Measurements from ENCODE around the gene ADAMTSL3. TPM values are rescaled to one million over a fixed set of nuclear protein-coding genes. Genes with fewer than 3 reads are reported as not detected.

Gene ADAMTSL3
- total RNA-seq, 4 donors from 2014 or later: 2.4 to 8.8 (median 5.7) TPM

GRCh38 chr15:83992324-83993031 is 338.6 kb downstream of the ADAMTSL3 start:
- DNase-seq (ENCODE audit: low spot score in 2 of 2): no peak
- 64 to 75% methylated on average over 3 of the region's 3 CpGs for WGBS, 2 donors
- intact Hi-C loops (cut with DNase I; ENCODE audit: low total_unique reads): no loop called here
- TF ChIP-seq, protein P1, sequence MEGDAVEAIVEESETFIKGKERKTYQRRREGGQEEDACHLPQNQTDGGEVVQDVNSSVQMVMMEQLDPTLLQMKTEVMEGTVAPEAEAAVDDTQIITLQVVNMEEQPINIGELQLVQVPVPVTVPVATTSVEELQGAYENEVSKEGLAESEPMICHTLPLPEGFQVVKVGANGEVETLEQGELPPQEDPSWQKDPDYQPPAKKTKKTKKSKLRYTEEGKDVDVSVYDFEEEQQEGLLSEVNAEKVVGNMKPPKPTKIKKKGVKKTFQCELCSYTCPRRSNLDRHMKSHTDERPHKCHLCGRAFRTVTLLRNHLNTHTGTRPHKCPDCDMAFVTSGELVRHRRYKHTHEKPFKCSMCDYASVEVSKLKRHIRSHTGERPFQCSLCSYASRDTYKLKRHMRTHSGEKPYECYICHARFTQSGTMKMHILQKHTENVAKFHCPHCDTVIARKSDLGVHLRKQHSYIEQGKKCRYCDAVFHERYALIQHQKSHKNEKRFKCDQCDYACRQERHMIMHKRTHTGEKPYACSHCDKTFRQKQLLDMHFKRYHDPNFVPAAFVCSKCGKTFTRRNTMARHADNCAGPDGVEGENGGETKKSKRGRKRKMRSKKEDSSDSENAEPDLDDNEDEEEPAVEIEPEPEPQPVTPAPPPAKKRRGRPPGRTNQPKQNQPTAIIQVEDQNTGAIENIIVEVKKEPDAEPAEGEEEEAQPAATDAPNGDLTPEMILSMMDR (IDR thresholded peaks at IDR 0.05): no peak
- no peak for TF ChIP-seq POLR2A (IDR thresholded peaks at IDR 0.05)
- no peak overlapping the region for H3K4me3 ChIP-seq (ENCODE audit: low read depth, poor library complexity, severe bottlenecking)

DNA sequence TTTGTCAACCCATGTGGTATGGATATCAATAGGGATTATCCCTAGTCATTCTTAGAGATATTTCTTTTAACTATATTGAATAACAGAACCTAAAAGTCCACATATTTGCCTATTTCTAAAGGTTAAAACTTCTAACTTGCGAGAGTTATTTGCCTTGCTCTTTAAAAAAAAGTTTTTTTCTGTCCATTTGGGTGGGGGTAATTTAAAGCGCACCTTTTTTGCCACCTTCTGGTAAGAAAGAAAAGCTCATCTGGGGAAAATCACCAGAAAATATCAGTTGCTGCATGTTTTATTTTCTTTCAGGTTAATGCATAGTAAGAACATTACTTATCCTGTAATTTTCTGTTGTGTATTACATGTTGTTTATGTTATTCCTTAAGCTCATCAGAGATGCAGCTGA is 339.7 kb downstream of the ADAMTSL3 start:
- intact Hi-C loops (cut with DNase I; ENCODE audit: low total_unique reads): no loop called here
- H3K4me3 ChIP-seq (ENCODE audit: low read depth, poor library complexity, severe bottlenecking): no peak overlapping the region
- TF ChIP-seq, protein P1 (IDR thresholded peaks at IDR 0.05): no peak
- no peak for TF ChIP-seq POLR2A (IDR thresholded peaks at IDR 0.05)
- 87 to 95% methylated on average over 2 of the region's 2 CpGs for WGBS, 2 donors
- DNase-seq (ENCODE audit: low spot score in 2 of 2): no peak

- TF ChIP-seq, protein P1 (IDR thresholded peaks at IDR 0.05): no peak
- TF ChIP-seq POLR2A (IDR thresholded peaks at IDR 0.05): no peak
- H3K4me3 ChIP-seq (ENCODE audit: low read depth, poor library complexity, severe bottlenecking): no peak overlapping the region
- DNase-seq (ENCODE audit: low spot score in 2 of 2): no peak
- intact Hi-C loops (cut with DNase I; ENCODE audit: low total_unique reads): no loop called here
- 67 to 72% methylated on average over 2 of the region's 2 CpGs for WGBS, 2 donors
These were observed 344.6 kb downstream of the ADAMTSL3 start for GRCh38 chr15:83998486-83998885.

GRCh38 chr15:83999396-84000135 is 345.6 kb downstream of the ADAMTSL3 start:
- intact Hi-C loops (cut with DNase I; ENCODE audit: low total_unique reads): no loop called here
- H3K4me3 ChIP-seq (ENCODE audit: low read depth, poor library complexity, severe bottlenecking): no peak overlapping the region
- no peak for DNase-seq (ENCODE audit: low spot score in 2 of 2)

GRCh38 chr15:84001037-84001436 is 347.1 kb downstream of the ADAMTSL3 start:
- no peak for TF ChIP-seq POLR2A (IDR thresholded peaks at IDR 0.05)
- TF ChIP-seq, protein P1 (IDR thresholded peaks at IDR 0.05): no peak
- H3K4me3 ChIP-seq (ENCODE audit: low read depth, poor library complexity, severe bottlenecking): no peak overlapping the region
- intact Hi-C loops (cut with DNase I; ENCODE audit: low total_unique reads): no loop called here
- WGBS, 2 donors: 49 to 51% methylated on average over 5 of the region's 5 CpGs
- peak in 1 of 2 donors; percentile 65 for DNase-seq (ENCODE audit: low spot score in 2 of 2)

More at GRCh38 chr15:83999396-84000135, 345.6 kb downstream of the ADAMTSL3 start:
- TF ChIP-seq, protein P1 (IDR thresholded peaks at IDR 0.05): no peak
- no peak for TF ChIP-seq POLR2A (IDR thresholded peaks at IDR 0.05)
- WGBS, 2 donors: 86 to 88% methylated on average over 6 of the region's 6 CpGs

Measured in lower leg skin (tissue), 4 donors.